NCI-H510A treated with DMSO at 0.1 percent for 48 hours (cell line): Measurements from ENCODE around the gene ORMDL3.
"Not testable (repeated sequence)": the region's sequence is repeated elsewhere in the genome, so short reads cannot be mapped to it uniquely, and the experiment has no call there.

ENCODE experiments used
- DNase-seq: peaks from one replicate; lab custom pipeline; 2025; lab: John Stamatoyannopoulos, UW

Gene ORMDL3

DNA sequence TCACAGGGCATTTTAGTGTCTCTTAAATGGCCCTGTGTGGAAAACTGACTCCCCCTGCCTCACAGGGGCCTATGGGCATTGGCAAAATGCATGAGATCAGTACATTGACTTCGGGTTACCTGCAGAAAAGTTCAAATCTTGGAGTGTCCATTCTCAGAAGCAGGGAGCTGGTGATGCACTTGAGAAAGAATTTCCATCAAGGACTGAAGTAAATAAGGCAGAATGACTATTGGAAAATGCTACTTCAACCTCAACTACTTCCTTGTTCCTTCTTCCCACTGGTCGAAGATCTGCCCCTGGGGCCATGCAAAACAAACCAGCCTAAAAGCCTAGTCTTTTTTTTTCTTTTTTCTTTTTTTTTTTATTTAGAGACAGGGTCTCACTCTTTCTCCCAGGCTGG lies 21.6 kb upstream of the ORMDL3 start:
- no peak for DNase-seq

- not testable (repeated sequence) for DNase-seq
Measured at GRCh38 chr17:39948489-39948828, 21.1 kb upstream of the ORMDL3 start.

DNA sequence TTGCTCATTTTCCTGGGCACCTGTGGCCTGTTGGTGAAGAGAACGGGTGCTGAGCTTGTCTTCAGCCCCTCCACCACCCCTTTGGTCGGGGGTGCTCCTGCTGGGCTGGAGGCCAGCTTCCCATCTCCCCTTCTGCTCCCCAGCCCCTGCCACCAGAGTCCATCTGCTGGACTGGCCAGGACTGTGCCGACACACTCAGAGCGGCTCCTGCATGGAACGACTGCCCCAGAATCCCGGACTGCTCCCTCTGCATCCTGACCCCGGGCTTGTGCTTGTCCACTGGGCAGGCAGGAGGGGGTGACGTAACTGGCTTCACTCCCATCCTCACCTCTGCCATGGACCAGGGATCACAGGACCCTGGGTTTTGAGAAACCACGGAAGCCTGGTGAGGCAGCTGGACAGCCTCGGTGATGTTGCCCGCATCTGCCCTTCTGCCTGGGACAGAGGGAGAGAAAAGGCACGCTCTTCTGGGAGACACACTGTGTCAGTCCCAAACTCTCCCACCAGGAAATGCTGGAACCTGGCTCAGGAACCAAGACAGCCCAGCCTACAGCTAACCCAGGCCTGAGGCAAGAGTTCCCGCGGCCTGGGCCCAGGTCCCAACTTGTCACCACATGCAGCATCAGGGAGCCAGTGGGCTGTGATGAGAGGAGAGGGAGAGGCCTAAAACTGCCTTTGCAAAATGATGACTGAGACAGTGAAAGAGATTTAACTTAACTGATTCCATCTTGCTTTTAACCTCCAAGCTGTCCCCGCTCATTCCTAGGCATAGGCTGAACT lies 19.3 kb upstream of the ORMDL3 start:
- DNase-seq = no peak

GRCh38 chr17:39944393-39944711 lies 17.0 kb upstream of the ORMDL3 start:
- no peak for DNase-seq

GRCh38 chr17:39943702-39944392 lies 16.4 kb upstream of the ORMDL3 start:
- no peak for DNase-seq

- DNase-seq = no peak
Measured at GRCh38 chr17:39939588-39940419, 12.4 kb upstream of the ORMDL3 start.

- no peak for DNase-seq
Measured at GRCh38 chr17:39939106-39939505, 11.7 kb upstream of the ORMDL3 start.

DNA sequence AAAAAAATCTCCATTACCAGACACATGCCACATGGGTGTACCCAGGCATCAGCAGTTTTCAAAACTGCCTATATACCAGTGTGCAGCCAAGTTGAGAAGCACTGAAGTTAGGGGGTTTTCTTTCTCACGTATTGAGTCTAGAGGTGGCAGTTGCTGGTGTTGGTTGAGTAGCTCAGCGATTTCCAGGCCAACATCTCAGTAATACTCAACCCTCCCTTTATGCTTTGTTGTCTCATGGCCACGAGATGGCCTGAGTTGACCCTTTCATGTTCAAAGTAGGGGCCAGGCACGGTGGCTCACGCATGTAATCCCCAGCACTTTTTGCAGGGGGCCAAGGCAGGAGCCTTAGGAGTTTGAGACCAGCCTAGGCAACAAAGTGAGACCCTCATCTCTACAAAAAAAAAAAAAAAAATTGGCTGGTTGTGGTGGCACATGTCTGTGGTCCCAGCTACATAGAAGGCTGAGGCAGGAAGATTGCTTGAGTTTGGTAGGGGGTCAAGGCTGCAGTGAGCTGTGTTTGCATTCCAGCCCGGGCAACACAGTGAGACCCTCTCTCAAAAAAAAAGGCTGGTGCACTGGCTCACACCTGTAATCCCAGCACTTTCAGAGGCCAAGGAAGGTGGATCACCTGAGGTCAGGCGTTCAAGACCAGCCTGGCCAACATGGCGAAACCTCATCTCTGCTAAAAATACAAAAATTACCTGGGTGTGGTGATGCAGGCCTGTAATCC lies 10.9 kb upstream of the ORMDL3 start:
- no peak for DNase-seq

- DNase-seq = no peak
Measured at GRCh38 chr17:39937447-39937846, 10.0 kb upstream of the ORMDL3 start.

GRCh38 chr17:39935909-39936308 lies 8.5 kb upstream of the ORMDL3 start:
- DNase-seq = no peak

DNA sequence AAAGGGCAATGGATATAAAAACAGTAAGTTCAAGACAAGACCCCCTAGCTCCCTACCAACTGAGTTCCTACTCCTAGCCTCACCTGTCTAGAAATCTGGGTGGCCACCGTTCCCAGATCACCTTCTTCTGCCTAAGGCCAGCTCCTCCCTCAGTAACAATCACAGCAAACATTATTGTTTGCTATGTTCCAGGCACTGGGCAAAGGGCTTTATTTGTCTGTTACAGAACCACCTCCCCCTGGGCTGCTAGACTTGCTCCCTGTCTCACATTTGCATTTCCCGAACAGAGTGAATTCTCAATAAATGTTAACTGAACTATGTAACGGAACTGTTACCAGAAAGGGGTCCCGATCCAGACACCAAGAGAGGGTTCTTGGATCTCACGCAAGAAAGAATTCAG lies 6.9 kb upstream of the ORMDL3 start:
- DNase-seq = no peak

DNA sequence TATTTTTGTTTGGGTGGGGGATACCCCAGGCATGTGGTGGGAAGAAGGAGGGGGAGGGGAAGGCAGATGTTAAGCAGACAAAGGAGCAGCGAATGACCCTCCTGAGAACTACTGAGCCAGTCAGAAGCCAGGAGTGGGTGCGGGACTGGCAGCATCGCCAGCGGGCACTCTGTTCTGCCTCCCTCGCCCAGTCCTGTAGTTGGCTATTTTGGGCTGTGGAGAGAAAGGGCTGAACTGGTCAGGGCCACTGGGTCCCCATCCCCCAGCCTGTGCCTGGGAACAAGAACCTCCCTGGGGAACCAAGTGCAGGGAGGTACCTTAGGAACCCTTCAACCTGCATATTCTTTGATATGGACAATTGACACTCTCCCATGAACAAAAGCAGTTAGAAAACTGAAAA lies 6.5 kb upstream of the ORMDL3 start:
- DNase-seq = no peak

DNA sequence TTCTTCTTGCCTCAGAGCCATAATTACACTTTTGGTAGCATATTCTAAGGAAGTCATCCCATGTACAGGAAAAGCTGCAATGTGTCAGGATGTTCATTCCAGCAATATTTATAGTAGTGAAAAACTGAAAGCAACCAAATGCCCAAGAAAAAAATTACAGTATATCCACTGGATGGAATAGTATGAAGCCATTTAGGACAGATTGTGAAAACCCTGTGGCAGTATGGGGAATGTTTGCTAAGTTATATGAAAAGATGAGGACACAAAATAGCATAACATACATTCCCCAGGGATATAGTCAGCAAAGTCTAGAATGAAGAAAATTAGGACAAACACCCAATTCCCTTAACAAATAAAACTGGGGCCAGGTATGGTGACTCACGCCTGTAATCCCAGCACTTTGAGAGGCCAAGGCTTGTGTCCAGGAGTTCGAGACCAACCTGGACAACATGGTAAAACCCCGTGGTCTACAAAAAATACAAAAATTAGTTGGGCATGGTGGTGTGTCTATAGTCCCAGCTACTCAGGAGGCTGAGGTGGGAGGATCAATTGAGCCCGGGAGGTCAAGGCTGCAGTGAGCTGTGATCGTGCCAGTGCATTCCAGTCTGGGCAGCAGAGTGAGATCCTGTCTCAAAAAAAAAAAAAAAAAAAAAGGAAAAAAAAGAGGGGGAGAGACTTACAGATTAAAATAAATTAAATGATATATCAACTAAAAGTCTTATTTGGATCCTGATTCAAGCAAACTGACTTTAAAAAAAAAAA lies 2.4 kb upstream of the ORMDL3 start:
- no peak for DNase-seq

DNA sequence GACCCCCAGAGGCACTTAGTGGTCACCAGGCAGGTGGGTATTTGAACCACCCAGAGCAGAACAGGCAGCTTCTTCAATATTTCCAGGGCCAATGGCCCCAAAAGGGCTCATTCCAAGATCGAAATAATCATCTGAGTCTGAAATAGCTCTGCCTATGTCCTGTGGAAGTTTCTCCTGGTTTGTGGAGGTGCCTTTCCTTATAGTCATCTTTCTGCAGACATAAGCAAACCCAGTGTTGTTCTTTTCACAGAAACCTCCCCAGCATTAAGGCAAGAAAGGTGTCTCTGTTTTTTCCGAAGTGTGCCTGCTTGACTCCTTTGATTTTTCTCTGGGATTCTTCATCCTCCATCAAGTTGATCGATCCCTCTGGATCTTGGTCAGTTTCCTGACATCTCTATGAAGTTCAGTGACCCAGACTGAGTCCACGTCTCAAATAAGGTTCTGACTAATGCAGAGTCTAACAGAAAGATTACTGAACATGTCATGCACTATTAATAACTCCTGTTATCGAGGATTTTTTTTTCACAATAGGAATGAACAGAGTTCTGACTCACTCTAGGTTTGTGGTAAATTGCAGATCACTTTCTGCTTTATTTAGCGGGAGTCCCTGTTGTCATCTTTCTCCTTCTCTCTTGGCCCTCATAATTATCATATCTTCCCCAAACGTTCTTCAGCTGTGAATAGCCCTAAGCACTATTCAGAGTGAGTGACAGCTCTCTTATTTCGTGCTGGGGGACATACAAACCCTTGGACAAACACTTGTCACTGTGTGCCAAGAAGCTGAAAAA lies 1.7 kb upstream of the ORMDL3 start:
- no peak for DNase-seq

DNA sequence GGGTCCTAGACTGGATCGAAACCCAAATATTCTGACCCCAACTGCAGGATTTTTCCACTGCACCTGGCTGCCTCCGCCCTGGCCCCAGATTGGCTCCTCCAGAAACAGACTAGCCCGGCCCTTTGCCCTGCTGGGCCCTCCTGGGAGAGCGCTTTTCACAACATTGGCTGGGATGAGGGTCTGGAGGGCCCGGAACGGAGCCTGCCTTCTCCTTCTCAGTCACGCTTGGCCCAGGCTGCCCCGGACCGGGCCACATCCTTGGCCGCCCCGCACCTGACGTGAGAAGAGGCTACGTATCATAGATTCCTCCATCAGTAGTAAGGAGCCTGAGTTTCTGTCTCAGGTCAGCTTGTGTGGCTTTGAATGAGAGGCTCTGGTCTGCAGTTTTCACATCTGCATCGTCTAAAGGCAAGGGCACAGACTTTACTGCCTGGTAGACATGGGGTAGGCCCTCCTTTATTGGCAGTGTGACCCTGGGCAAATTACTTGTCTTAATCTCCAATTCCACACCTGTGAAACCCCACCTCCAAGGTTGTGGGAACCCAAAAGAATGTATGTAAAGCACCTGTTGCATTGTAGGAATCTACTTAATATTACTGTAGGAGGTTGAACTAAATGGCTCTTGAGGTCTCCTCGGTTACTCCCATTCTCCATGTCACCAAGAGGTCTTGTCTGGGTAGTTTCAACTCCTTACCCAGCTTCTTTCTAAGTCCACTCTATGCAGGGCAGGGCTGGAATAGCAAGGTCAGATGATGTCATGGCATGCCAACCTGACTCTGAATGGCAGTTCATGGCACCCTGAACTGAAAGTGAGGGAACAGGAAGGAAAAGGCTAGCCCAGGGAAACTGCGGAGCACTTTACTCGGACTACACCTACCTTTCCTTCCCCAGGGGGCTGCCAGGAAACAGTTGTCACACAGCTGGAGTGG lies 792 bp upstream of the ORMDL3 start:
- no peak for DNase-seq

GRCh38 chr17:39926588-39927100 lies 757 bp downstream of the ORMDL3 start:
- peak; percentile 41 for DNase-seq

DNA sequence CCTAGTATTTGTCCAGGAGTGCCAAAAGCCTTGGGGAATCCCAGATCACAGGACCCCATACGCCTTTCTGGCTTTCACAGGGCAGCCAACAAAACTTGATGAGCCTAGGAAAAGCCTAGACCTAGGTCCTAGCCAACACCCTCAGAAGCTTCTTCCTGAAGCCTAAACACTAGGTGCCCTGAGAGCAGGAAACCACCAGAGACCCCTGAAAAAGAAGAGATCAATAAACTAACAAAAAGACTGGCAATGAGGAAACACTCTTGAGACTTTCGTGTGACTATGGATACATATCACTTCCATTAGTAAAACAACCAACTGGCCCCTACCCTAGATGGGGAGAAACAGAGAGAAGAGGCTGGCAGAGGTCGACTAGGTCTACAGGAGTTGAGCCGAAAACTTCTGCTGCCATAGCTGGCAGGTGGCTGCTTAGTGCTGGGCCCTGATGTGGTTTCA lies 1.2 kb downstream of the ORMDL3 start:
- no peak for DNase-seq

GRCh38 chr17:39925282-39926134 lies 1.9 kb downstream of the ORMDL3 start:
- DNase-seq = peak; percentile 17
